Activated CD4-positive, CD25-positive, alpha-beta regulatory T cell treated with anti-CD3 and anti-CD28 coated beads, Interleukin-2, amount 50 U/mL, for 24 hours (primary cell): Measurements from ENCODE around the gene PEAR1.
"Not testable (repeated sequence)": the region's sequence is repeated elsewhere in the genome, so short reads cannot be mapped to it uniquely, and the experiment has no call there.

Experiments
- ATAC-seq, 2 donors: fragments of 150-1000 bp; cut with Tn5 transposase; one replicate each; pipeline ENCODE4 v1.10.0; 2021; ENCODE audit warnings: mild to moderate bottlenecking in 1 of 2, moderate library complexity in 1 of 2

The PEAR1 gene

DNA sequence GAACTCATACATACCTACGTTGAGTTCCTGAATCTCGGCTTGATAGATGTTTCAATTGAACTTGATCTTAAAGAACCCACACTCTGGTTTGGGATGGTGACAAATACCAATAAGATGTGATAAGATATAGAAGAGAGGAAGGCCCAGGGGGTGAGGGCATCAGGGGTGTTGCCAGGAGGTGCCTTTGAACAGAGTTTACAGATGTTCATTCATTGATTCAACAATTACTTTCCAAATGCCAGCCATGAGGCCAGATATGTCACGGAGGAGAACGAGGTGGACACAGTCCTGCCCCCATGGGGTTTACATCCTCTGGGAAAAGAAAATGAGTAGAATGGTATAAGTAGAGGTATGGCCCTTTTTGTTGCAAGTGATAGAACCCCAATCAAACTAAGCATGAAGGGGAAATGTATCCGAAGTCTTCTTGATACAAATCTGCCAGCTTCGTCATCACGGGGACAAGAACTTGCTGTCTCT lies 27.6 kb downstream of the PEAR1 start:
- ATAC-seq = no peak

DNA sequence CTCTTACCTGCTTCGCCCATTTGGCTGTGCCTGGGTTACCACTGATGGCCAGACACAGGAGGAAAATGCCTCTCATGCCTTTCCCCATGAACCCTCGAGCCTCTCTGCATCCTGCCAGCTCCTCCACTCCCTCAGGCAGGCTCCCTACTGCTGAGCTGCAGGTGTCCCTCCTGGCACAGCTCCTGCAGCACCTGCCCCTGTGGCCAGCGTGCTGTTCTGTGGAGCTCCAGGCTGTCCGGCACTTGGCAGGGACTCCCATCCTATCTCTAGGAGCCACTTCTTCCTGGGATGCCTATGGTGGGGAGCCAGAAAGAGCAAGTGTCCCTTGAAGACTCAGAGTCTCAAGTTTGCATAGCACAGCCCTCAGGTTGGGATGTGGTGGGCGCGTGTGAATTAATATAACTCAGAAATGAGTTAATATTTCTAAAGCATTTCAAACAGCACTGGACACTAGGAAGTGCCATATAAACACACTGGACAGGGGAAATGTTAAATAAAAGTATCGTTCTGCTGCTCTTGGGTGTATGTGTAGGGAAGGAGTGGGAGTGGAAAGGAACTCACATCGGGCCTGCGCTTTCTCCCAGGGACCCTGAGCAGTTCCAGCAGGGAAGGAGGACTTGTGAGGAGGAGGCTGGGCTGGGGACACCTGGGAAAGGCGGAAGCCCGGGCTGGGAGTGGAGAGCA lies 29.6 kb downstream of the PEAR1 start:
- no peak for ATAC-seq

DNA sequence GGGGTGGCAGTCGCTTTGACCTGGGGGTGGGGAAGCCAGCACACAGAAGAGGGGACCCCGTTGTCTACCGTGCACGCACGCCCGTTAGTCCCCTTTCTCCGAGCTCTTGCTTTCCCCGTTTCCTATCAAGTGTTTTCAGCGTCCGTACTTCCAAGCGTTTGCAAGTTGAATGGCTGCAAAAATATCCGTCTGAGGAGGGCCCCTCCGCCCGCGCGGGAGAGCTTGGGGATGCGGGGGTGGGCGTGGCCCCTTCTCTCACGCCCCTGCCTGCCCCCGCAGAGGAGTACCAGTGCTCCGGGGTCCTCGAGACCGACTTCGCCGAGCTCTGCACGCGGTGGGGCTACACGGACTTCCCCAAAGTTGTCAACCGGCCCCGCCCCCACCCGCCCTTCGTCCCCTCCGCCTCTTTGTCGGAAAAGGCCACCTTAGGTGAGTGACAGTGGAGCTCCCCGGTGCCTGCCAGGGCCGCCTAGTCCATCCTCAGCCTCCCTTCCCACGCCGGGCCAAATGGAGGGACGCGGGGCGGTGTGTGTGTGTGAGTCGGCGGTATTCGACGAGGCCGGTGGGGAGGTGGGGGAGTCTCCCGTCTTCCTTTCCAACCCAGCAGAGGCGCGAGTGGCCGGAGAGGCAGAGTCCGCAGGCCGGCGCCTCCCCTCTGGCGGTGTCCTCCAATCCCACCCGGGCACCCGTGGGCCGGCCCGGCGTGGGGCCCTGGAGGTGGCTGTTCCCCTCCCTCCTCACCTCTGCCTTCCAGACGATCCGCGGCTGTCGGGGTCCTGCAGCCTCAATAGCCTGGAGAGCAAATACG lies 30.4 kb downstream of the PEAR1 start:
- ATAC-seq = no peak

DNA sequence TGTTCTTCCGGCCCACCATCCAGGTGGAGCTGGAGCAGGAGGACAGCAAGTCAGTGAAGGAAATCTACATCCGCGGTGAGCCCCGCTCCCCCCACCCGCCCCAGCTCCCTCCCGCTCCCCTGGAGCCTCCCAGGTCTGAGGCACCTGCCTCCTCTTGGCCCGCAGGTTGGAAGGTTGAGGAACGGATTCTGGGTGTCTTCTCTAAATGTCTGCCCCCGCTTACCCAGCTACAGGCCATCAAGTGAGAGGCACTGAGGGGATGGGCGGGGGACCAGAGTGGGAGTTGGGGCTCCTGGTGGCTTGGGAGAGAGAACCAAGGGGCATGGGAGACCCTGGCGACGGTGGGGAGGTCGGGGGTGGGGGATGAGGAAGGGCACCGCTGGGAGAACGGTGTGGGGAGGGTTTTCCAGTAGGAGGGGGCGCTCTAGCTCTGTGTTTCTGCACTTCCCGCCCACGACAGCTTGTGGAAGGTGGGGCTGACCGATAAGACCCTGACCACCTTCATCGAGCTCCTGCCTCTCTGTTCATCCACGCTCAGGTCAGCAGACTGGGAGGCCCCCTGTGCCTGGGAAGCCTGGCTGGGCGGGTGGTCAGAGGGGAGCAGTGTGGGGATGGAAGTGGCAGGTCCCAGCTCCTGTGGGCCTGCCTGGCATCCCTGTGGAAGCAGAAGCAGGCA lies 31.1 kb downstream of the PEAR1 start:
- no peak for ATAC-seq

DNA sequence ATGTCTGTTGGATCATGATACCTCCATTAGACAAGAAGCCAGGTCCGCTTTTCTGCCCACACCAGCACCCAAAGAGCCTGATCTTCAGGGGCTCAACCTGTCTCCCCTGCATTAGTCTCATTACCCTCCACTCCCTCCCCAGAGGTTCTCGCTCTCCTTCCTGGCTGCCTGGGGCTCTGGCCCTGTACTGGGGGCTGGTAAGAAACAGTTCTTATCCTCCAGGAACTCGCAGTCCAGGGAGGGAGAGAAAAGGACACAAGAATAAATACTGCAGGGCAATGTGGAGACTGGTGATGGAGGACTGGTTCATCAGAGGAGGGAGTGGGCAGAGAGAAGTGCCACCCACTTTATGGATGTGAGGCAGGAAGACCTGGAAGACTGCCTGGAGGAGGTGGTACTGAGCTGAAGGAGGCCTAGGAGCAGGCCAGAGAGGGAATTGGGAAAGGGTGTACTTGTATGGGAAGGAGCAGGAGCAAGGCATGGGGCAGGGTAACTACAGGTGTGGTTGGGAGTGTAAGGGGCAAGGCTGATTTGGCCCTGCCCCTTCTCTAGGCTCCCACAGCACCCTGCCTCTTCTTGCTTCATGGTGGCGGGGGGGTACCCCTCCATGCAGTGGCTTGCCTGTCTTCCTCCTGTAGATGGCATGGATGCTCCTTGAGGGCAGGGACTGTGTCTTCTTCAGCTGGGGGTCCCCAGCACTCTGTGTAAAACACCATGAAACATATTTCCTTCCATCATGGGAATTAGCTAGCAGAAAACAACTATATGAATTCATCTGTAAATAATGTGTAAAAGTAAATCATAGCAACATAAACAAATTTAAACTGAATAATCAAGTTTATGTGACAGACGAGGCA lies 31.9 kb downstream of the PEAR1 start:
- no peak for ATAC-seq

DNA sequence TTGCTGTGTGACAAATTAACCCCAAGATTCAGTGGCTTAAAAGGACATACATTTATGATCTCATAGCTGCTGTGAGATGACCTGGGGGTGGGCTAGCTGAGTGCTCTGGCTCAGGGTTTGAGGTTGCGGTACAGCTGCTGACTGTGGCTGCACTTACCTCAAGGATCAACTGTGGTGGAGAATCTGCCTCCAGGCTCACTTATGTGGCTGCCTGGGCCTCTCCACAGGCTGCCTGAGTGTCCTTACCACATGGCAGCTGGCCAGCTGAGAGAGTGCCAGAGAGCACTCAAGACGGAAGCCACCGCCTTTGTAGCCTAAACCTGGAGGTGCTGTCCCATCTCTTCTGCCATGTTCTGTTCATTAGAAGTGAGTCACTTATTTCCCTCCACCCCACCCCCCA lies 32.7 kb downstream of the PEAR1 start:
- ATAC-seq = peak; percentile 32 to 52

DNA sequence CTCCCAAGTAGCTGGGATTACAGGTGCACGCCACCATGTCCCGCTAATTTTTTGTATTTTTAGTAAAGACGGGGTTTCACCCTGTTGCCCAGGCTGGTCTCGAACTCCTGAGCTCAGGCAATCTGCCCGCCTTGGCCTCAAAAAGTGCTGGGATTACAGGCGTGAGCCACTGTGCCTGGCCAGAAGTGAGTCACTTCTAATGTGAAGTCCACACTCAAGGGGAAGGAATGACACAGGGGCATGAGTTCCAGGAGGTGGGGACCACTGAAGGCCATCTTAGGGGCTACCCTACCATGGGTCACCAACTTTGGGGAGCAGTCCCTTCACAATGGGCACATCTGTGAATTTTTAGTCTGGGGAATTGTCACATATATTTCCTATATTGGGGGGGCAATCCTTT lies 33.2 kb downstream of the PEAR1 start:
- ATAC-seq = not testable (repeated sequence)

DNA sequence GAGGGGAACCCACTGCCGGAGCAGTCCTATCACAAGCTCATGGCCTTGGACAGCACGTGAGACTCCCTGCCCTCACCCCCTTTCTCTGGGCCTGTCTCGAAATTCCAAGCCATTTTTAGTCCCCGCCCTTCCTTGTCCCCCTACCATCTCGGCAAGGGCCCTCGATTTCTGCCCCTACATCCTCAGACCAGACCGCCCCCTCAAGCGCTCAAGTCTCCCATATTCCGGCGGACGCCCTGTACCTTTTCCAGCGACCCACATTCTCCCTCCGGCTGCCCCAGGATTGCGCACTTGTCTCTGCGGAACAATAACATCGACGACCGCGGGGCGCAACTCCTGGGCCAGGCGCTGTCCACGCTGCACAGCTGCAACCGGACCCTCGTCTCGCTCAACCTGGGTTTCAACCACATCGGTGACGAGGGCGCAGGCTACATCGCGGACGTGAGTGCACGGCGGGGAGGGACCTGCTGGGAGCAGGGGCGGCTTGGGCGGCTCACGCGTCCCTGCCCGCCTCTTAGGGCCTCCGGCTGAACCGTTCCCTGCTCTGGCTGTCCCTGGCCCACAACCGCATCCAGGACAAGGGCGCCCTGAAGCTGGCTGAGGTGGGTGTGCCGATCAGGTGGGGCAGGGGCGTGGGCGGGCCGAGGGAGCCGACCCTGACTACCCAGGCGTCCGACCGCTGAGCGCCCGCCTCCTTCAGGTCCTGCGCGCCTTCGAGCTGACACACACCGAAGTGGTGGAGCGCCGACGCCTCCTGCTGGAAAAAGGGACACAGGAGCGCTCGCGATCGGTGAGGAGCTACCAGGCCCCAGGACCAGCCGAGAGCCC lies 33.9 kb downstream of the PEAR1 start:
- ATAC-seq = peak; percentile 75 to 78

DNA sequence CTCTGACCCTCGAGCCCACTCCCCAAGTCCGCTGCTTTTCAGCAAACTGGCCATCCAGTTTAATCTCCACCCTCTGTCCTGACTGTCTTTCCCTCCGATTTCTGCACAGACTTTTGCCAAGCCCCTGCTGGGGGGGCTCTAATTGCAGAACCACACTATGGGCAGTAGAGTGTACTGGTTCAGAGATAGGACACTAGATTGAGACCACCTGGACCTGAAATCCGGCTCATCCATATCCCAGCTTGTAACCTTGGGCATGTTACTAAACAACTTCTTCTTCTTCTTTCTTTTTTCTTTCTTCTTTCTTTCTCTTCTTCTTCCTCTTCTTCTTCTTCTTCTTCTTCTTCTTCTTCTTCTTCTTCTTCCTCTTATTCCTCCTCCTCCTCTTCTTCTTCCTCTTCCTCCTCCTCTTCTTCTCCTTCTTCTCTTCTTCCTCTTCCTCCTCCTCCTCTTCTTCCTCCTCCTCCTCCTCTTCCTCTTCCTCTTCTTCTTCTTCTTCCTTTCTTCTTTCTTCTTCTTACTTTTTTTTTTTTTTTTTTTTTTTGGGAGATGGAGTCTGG lies 34.6 kb downstream of the PEAR1 start:
- ATAC-seq = no peak

DNA sequence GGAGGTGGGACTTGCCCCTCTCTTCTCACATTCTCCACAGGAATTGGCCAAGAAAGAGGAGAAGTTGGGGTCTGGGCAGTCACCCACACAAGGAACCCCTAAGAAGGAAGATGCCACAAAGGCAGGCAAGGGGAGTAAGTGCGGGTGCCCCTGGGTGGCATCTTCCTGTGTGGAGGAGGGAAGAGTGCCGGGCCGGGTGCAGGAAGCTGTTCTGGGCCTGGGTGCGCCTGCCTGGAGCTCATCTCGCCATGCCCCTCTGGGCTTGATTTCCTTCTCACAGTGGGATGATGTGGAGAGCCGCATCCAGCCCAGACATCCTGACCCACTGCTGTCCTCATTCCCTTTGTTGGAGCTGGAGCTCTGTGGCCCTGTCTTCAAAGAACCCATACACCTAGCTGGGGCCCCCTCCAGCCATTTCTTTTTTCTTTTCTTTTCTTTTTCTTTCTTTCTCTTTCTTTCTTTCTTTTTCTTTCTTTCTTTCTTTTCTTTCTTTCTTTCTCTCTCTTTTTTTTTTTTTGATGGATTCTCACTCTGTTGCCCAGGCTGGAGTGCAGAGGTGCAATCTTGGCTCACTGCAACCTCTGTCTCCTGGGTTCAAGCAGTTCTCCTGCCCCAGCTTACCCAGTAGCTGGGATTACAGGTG lies 36.2 kb downstream of the PEAR1 start:
- no peak for ATAC-seq

DNA sequence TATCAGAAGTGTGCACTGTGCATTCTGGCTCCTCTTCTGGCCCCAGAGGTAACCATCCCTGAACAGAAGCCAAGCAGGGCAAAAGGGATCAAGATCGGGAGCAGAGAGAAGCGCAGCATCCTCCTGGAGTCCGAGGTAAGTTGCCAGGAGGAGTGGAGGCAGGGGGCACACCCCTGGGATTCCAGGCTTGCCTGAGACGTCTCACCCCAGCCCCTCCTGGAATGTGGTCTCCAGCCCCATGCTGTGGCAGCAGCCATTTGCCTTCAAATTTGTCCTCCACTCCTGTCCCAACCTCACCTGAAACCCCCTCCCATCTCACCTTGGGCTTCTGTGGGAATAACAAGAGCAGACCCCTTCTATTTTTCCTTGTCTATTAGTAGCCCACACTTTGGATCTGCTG lies 37.0 kb downstream of the PEAR1 start:
- no peak for ATAC-seq

DNA sequence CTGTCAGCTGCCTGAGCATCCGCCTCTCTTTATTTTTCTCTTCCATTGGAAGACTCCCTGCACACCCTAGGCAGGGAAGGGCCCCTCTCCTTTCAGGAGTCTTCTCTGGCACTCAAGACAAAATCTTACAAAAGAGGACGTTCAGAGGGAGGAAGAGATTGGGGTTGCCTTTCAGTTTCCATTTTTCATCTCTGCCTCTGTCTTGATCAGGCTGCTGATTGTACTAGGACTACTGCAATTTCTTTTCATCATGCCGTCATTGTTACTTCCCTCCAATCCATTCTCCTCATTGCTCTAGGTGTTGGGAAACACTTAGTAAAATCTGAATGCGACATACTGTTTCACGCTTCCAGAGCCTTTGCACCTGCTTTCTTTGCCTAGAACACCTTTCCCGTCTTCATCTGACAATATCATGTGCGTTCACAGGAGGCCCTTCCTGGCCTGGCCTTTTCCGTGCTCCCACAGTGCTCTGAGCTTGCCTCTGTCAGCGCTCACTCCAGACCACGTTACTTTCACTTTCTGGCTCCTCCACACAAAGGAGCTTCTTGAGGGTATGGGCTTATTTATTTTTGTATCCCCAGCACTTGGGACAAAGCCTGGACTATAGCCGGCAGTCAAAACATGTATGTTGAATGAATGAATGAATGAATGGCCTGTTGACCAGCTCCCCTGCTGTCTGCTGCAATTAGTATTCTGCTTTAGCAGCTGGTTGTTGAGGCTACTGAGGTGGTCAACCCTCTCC lies 37.9 kb downstream of the PEAR1 start:
- ATAC-seq = no peak

DNA sequence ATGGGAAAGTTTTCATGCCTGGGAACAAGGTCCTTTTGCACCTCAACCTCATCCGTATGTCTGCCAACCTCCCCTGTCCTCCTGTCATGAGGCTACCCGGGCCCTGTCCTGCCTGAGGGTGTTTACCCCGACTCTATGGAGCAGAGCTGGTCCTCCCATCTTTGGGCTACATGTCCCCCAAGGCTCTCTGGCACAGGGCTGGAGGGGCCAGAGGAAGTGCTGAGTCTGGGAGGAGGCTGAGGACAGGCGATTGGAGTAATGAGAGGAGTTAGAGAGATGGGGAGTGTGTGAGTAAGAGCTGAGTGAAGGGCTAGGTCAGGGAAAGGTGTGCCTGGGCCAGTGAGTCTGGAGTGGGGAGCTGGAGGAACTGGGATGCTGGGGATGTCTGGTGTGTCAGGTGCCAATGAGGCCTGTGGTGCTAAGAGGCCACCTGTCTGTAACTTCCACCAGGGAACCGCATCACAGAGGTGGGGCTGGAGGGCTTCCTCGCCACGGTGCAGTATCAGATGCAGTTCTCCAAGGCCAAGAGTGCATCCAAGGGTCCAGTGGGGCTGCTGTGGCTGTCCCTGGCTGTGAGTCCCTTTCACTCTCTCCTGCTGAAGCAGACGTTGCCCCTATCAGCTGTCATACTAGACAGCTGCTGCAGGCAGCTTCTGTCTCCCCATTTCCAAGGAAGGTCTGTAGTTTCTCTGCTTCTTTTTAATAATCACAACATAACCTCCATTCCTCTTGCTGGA lies 38.6 kb downstream of the PEAR1 start:
- no peak for ATAC-seq

DNA sequence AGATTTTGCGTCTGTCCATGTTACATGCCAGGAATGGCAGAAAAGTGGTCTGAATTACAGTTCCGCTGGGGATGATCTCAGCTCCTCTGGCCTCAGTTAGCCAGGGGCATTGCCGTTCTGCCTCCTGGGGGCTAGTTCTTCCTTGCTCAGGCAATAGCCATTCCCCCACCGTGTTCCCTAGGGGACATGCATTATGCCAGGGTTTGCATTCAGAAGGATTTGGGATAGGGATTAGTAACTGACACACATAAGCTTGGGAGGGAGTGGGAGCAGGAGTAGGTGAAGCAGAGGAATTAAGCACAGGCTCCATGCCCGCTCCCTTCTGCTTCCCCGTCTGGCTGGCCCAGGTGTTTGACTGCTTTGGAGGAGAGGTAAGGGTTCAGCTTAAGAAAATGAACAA lies 39.6 kb downstream of the PEAR1 start:
- ATAC-seq = no peak

DNA sequence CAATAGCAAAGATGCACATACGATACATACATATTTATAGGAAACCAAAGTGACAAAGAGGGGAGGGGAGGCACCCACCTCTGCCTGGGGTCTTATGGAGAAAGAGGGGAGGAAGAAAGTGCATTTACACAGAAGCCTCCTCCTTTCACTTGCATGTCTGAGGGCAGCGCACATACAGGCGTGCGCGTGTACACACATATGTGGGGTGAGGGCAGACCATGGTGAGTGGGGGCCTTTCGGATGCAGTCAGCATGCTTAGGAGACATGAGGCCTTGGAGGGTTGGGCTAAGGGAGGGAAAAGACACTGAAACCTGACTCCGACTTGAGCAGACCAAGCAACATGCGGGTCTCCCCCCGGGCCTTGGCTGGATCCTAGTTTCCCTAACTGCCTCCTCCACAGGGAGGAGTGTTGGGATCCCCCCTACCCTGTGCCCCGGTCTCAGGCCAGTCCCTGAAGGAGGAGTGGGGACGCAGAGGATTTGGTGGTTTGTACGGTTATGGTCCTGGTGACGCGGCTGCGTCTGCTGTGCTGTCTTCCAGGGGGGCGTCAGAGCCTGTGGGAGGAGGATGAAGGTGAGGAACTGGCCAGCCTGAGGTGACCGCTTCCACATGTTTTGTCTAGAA lies 42.1 kb downstream of the PEAR1 start:
- ATAC-seq = no peak

DNA sequence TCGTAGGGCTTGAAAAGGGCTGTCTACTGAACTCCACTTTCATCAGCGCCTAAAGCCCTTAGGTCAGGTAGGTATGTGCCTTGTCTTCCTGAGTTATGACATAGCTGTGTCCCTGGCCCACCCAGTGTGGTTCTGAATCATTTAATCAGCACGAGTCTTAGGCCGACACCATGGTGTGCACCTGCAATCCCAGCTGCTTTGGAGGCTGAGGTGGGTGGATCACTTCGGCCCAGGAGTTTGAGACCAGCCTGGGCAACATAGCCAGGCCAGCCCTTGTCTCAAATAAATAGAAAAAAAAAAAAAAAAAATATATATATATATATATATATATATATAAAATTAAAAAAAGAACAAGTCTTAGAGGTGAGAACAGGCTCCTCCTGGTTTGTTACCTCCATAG lies 42.7 kb downstream of the PEAR1 start:
- no peak for ATAC-seq

DNA sequence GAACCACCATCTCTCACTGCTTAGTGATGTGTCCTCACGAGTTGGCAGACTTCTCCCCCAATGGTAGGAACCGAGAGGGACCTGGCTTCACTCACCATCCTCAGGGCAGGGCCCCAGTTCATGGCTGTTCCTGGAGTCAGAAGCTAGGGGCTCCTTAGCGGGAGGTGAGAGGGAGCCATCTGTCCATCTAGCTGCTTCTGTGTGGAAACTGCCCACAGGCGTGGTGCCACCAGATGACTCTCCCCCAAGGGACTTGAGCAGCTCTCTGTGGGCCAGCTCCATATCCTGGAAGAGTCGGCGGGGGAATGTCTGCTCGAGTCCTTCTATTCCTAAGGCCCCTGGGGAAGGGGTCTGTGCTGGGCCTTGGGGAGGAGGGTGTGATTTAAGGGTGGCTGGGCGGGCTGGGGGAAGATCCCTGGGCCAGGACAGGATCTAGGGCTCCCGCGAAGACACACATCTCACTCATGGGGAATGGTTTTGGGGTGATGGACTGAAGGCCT lies 43.3 kb downstream of the PEAR1 start:
- ATAC-seq = no peak

DNA sequence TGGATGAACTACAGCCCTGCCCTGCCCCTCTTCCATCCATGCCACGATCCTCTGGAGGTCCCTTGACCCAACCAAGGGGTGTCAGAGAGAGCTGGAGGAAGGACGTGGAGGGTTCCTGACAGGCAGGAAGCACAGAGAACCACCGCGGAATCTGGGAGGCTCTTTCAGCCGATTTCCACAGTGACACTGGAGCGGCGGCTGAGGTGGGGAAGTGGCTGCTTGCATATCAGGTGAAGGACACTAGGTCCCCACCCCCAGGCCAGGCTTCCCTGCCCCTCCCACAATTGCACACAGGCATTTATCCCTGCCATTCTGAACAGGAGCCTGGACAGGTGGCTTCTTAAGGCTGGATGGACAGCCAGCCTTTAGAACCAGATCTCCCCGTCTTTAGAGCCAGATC lies 44.4 kb downstream of the PEAR1 start:
- ATAC-seq = no peak

DNA sequence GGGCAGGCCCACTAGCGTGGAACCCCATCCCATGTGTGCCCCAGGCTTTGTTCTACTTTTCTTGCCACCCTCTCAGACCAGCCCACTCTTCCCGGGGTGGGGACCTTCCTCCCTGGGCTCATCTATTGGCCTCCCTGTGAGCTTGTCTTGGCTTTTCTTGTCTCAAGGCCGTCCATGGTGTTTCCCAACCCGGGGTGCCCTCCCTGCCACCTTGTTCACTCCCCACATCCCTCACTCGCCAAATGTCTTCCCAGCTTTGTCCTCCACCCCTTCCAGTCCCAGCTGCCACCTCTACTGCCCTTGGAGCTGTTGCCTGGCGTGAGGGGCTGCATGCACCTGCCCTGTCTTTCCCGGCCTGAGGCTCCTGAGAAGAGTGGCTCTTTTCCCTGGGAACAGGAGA lies 45.3 kb downstream of the PEAR1 start:
- ATAC-seq = no peak
